ENCODE data around the gene ZBTB7C. TPM values are rescaled to one million over a fixed set of nuclear protein-coding genes. Genes with fewer than 3 reads are reported as not detected.

ZBTB7C gene
- total RNA-seq, 1 experiment from 2014 or later, result 0.35 TPM

DNA sequence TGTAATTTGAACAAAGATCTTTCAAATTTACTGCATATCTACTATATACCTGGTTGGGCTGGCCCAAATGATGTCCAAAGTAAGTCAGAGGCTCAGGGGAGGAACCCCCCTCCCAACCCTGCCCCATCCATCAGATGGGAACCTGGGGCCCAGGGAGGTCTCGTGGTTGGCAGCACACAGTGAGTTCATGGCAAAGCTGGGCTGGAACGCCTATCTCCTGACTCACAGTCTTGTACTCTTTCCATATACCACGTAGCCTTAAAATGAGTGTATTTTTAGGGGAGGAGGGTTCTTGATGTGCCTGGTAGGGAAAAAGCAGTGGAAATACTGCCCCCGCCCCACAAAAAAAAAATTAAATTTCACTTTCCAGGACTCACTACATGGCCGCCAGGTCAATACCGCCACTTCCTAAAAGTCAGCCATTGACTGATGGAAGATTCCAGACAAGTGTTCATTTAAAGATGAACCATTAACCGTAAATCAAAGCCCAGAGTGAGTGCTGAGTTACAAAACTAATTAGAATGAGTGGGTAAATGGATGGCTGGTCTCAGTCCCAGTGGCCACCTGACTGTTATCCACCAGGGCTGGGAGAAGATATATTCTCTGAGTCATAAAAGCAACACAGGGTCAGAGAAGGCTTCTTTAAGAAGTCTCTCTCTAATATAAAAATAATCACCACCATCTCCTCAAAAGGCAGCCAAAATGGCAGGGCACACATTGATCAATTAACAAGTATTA, 80.5 kb downstream of the ZBTB7C start:
- no peak for DNase-seq (ENCODE audit: extremely low read depth, low read depth)

DNA sequence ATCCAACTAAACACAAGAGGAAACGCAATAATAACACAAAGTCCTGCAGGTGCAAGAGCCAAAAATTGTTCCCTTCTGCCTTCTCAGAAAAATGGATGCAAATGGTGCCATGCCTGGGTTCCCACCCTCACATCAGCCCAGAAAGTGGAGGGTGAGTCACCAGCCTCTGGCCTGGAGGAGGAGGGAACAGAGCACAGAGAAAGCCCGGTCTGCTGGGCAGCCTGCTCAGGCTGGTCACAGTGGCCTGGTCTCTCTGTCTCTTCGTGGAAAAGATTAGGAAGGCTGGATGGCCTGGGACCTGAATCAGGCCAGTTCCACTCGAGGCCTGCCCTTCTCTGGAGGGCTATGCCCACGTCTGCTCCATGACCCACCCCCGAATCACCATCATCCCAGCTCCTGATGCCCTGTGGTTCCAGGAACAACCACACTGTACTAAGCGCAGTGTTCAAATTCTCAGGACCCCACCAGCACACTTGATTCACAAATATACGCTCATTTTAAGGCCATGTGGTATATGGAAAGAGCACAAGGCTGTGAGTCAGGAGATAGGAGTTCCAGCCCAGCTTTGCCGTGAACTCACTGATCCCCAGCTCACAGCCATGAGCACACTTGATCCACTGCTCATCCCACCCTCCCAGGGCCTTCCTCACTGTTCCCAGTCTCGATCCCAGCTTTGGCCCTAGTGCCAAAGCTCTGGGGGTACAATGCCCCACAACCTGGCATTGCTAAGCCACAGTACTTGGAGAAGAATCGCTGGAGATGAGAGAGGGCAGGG, 82.1 kb downstream of the ZBTB7C start:
- no peak for DNase-seq (ENCODE audit: extremely low read depth, low read depth)

DNA sequence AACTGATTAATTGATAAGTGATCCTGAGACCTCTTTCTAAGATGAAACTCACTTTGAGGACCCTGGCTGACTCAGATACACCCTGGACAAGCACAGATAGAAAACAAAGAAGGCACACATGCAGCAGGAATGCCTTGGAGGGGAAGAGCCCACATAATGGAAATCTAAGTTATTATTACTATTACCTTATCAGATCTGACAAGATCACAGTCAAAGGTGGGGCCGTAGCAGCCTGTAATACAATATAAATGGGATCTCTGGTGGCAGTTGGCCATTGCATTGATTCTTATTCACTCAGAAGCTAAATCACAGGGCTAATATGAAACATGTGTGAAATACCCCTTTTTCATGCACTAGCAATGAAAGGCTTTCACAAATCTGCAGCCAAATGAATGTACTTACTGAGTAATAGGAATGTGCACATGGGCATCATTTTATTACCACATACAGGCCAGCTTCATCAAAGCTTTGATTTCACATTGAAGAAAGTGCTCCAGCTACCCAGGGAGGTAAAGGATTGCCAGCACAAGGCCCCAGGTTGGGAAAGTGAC, 84.0 kb downstream of the ZBTB7C start:
- DNase-seq (ENCODE audit: extremely low read depth, low read depth), result no peak

DNA sequence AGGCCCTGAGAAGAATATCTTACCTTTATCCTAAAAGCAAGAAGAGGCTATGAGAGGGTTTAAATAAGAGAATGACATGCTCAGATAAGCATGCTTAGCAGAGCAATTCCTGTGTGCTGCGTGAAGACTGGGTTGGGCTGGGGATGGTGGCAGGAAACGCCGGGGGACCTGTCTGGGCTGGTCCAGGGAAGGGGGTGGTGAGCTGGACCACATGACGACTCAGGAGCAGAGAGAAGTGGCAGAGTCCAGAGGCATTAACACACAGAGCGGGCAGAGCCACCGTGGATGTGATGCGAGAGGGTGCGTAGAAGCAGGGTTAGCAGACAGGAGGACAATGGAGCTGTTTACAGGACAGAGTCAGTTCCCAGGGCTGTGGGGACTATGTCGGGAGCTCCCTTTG, 84.5 kb downstream of the ZBTB7C start:
- no peak for DNase-seq (ENCODE audit: extremely low read depth, low read depth)

DNA sequence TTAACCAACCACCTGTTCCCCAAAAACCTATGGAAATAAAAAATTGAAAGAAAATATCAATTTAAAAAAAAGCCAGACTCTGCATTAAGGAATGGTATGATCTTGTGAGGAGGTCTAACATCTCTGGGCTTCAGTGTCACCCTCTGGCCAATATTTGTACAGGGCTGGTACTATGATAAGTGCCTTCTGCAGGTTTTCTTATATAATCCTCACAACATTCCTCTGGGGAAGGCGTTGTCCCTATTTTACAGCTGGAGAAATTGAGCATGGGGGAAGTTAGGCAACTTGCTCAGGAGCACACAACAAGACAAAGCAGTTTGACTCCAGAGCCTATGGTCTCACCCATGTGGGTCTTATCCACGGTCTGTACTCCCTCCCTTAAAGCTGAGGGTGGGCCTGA, 86.0 kb downstream of the ZBTB7C start:
- no peak for DNase-seq (ENCODE audit: extremely low read depth, low read depth)

DNA sequence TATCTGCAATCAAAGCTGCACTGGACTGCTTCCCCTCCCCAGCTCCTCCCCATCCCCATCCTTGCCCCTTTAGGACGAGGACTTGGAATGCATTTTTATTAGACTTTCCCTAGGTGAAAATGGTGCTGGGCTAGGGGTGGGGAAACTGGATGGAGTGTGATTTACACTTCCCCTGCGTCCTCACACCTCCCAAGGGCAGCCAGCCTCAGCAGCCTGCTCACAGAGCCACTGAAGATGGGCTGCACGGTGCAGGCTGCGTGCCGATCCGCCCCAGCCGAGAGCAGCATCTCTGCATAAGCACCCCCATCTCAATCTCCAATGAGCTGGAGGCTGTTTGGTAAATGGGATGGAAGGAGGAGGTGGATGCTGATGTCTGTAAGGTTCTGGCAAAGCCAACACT, 87.6 kb downstream of the ZBTB7C start:
- DNase-seq (ENCODE audit: extremely low read depth, low read depth), result no peak

- DNase-seq (ENCODE audit: extremely low read depth, low read depth), result no peak
Observed at GRCh38 chr18:48321121-48321520, 88.1 kb downstream of the ZBTB7C start.

DNA sequence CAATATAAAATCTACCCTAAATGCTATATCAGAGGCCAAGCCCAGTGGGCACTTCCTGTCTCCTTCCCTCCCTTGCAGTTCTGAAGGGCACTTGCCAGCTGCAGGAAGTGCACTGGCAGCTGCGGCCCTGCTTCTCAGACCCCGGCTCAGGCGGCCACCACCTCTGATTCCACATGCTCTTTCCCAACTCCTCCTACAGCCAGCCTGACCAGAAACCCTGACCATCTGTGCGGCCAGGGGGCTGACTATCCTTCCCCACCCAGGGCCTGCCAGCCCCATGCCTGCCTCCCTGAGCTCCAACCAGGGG, 88.6 kb downstream of the ZBTB7C start:
- DNase-seq (ENCODE audit: extremely low read depth, low read depth), result no peak

DNA sequence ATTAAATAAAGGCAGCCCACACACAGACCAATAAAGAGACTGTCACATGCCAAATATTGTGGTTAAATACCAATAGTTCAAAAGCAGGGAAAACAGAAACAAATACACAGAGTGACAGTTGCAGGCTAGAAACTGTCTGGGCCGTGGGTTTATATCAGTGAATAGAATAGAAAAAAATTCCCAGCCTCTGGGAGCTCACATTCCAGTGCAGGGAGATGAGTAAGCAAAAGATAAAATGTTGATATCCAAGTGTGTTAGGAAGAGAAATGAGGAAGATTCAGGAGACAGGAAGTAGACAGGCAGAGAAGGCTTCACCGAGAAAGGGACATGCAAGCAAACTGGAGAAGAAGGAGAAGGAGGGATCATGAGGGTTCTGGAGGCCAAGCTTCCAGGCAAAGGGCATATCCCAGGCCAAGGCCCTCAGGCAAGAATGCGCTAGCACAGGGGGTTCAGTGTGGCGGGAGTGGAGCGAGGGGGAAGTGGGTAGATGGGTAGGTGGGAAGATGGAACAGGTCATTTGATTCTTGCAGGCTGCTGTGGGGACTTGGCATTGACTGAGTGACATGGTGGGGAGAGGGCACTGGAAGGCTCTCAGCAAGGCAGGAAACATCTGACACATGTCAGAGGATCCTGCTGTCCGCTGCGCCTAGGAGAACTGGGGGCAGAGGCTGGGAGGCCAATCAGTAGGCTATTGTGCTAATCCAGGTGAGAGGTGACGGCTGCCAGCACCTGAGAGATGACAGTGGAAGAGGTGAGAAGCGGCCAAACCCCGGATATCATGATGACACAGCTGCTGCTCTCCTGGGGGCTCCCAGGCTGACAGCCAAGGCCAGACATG, 89.2 kb downstream of the ZBTB7C start:
- no peak for DNase-seq (ENCODE audit: extremely low read depth, low read depth)

- no peak for DNase-seq (ENCODE audit: extremely low read depth, low read depth)
Observed at GRCh38 chr18:48318436-48318835, 90.7 kb downstream of the ZBTB7C start.

DNA sequence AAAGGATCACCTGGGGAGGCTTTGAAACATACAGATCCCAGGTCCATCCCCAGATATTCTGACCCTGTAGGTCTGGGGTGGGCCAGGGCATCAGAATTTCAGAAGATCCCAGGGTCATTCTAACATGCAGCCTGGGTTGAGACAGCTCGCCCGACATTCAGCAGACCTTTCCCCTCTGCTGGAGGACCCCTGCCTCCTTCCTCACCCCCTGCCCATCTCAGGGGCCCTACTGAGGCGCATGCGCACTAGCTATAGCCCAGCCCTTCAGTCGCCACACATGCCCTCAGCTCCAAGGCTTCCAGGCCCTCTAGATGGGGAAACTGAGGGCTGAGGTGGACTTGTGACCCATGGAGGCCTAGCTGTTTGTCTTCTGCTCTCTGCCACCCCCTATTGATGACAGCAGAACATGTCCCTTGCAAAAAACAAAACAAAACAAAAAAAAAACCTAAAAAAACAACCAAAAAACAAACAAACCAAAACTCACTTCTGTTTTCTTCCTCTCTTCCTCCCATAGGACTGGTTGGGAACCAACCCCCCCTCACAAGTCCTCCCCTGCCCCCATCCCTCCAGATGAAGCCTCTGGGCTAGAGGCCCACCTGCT, 91.3 kb downstream of the ZBTB7C start:
- DNase-seq (ENCODE audit: extremely low read depth, low read depth), result no peak

DNA sequence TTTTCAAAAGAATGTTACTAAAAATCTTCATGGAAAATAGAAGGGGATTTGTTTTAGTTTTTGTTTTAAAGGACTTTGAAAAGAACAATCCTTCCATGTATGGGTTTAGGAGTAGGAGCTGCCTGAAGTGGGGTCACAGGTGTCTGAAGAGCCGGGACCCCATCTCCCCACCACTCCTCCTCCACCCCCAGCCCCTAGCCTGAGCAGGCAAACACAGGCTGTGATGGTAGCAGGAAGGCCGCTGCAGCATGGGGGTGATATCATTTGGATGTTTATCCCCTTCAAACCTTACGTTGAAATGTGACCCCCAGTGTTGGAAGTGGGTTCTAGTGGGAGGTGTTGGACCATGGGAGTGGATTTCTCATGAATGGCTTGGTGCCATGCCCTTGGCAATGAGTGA, 93.0 kb downstream of the ZBTB7C start:
- DNase-seq (ENCODE audit: extremely low read depth, low read depth), result no peak

- no peak for DNase-seq (ENCODE audit: extremely low read depth, low read depth)
Observed at GRCh38 chr18:48314690-48315089, 94.5 kb downstream of the ZBTB7C start.

- DNase-seq (ENCODE audit: extremely low read depth, low read depth), result no peak
Observed at GRCh38 chr18:48313792-48314191, 95.4 kb downstream of the ZBTB7C start.

DNA sequence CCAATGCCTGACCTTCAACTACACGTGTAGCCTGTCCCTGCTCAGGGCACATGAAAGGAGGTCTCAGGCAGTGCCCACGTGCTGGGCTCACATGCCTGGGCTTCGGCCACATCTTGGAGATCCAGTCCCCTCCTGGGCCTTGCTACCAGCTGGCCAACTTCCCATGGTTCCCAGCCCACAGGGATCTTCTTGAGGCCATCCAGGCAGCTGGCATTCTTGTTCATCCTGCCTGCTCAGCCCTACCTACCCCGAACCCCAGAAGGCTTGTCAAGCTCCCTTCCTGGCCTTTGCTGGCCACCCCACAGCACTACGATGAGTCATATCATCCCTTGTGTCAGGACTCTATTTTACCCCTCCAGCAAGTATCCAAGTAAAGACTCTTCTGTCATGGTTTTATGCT, 97.1 kb downstream of the ZBTB7C start:
- no peak for DNase-seq (ENCODE audit: extremely low read depth, low read depth)

DNA sequence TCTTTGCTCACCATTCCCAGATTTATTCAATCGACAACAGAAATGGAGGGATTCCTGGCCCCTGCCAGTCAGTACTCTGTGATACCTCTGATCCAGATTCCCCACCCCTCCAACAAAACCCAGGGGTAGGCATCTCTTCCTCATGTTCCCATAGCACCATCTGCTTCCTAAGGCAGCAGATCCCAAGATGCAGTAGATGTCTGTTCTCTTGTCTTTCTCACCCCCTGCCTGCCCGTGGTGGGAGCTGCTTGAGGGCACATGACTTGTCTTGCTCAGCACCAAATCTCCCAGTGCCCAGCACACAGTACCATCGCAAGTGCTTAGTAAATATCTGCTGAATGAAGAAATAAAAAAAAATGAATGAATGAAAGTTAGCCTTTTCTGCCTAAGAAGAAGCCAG, 98.2 kb downstream of the ZBTB7C start:
- DNase-seq (ENCODE audit: extremely low read depth, low read depth), result no peak

- DNase-seq (ENCODE audit: extremely low read depth, low read depth), result no peak
Observed at GRCh38 chr18:48310353-48310752, 98.8 kb downstream of the ZBTB7C start.

DNA sequence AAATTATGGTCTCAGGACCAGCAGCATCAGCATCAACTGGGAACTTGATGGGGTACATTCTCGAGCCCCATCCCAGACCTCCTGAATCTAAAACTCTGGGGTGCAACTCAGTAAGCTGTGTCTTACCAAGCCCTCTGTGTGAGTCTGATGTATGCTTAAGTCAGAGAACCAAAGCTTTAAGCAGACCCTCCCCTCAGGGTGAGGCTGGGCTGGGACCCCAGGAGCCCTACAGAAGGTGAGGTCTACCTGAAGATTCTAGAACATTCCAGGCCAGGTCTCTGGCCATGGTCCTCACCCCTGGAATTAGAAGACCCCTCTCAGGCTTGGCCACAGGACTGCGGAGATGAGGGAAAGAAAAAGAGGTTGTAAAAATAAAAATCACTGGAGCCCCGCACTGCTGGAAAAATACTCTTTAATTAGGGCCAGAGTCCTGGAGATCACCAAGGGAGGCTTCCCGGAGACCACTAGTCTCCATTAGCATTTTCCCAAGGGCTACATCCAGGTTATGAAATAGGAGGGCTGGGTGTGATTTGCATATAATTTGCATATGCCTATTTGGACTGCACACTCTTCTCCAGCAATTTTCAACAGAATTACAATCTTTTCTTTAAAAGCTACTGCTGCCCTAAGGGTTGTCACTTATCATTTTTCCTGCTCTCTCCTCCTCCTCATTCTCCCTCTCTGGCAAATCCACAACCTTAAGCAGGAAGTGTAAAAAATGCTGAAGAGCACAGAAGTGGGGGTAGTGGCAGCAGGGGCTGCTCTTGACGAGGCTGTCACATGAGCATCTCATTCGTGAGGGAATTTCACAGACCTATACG, 100.2 kb downstream of the ZBTB7C start:
- DNase-seq (ENCODE audit: extremely low read depth, low read depth), result no peak

DNA sequence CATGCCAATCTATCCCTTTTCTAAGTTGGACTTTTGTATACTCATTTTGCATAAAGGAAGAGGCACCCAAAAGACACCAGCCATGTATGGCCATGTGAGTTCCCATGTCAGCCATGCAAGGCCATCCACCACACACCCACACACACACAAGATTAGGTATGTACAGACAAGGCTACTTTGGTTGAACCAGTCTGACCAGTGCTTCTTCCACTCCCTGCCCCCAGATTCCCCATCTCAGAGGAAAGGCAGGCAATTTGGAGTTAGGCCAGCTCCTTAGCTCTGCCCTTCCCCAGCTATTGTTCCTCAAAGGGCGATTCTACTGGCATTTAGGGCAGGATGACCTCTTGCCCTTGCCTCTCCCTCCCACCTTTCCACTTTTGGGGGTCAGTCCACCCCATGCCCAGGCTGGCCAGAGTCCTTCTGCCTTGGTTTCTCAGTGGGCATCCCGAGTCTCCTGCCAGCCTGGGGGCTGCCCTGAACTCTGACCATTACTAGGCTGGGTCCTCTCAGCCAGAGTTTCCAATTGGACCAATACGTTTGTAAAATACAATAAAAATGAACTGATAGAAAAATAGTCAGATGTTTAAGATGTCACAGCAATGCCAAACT, 101.1 kb downstream of the ZBTB7C start:
- DNase-seq (ENCODE audit: extremely low read depth, low read depth), result no peak

DNA sequence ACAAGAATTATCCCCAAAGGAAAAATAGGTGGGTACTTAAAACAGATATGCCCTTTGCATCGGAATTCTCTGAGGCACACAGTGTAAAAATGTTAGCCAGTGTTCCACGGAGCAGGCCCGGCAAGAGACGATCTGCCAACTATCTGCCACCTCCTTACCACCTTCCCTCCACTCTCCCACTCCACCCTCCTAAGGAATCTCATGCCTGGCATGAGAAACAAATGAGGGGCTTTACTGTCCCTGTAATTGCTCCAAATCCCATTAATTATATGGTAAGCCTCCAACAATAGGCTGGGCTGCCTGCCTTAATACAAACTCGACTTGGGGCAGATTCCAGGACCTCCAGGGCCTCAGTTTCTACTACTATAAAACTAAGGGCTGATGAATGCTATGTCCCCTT, 102.3 kb downstream of the ZBTB7C start:
- no peak for DNase-seq (ENCODE audit: extremely low read depth, low read depth)

Measured in NCI-H460 (cell line).